HEK293 (cell line): Measurements from ENCODE around the gene RAB9B.

Source experiments
- CTCF ChIA-PET: fragments of 350-600 bp; formaldehyde crosslinking; extraction: SDS; loops from one replicate; lab custom pipeline; 2021; ENCODE audit warnings: antibody characterized with exemption; lab: Yijun Ruan, JAX
- POLR2A ChIA-PET: fragments of 300-600 bp; formaldehyde crosslinking; extraction: SDS; loops from one replicate; lab custom pipeline; 2020; ENCODE audit warnings: antibody characterized with exemption, inconsistent platforms; lab: Yijun Ruan, JAX
- H3K27ac ChIP-seq: fragments of 200-500 bp; sonication (Bioruptor generic); 2 replicates; pipeline ENCODE4 v1.5.1; 2014; ENCODE audit warnings: low read depth, low read length, control low read depth, inconsistent platforms; ENCODE audit errors: extremely low read depth
- H3K36me3 ChIP-seq, 2 experiments: fragments of 200-500 bp in 1 of 2; sonication (Bioruptor generic) in 1 of 2; 1 replicate in 1 of 2; 2 replicates in 1 of 2; pipeline ENCODE4 v1.5.1; 2014 to 2017; ENCODE audit warnings: inconsistent platforms in 2 of 2, low read length in 2 of 2; ENCODE audit not compliant: control insufficient read depth in 2 of 2, insufficient read depth in 1 of 2
- H3K4me1 ChIP-seq: fragments of 200-500 bp; sonication (Bioruptor generic); 2 replicates; pipeline ENCODE4 v1.5.1; 2014; ENCODE audit warnings: mild to moderate bottlenecking, low read length, inconsistent platforms; ENCODE audit not compliant: control insufficient read depth, insufficient read depth
- H3K4me3 ChIP-seq: 2 replicates; pipeline ENCODE4 v1.5.1; 2011; ENCODE audit warnings: low read depth, mild to moderate bottlenecking, control low read depth, low read length, moderate library complexity
- H3K9me3 ChIP-seq: fragments of 200-500 bp; sonication (Bioruptor generic); 2 replicates; pipeline ENCODE4 v1.5.1; 2014; ENCODE audit warnings: low read depth, low read length, inconsistent platforms; ENCODE audit not compliant: control insufficient read depth, insufficient read depth
- EGR2 ChIP-seq: fragments of 450-650 bp; formaldehyde crosslinking; IDR thresholded peaks from 2 replicates; pipeline ENCODE4 v1.5.1; 2016; ENCODE audit warnings: low read depth, missing biosample characterization, missing genetic modification characterization
- GLIS1 ChIP-seq: fragments of 450-650 bp; formaldehyde crosslinking; IDR thresholded peaks from 2 replicates; pipeline ENCODE4 v1.5.1; 2016; ENCODE audit warnings: missing biosample characterization, missing genetic modification characterization
- PRDM2 ChIP-seq: fragments of 450-650 bp; formaldehyde crosslinking; IDR thresholded peaks from 2 replicates; pipeline ENCODE4 v1.5.1; 2016; ENCODE audit warnings: missing biosample characterization, missing genetic modification characterization, borderline replicate concordance
- REPIN1 ChIP-seq: fragments of 450-650 bp; formaldehyde crosslinking; IDR thresholded peaks from 2 replicates; pipeline ENCODE4 v1.5.1; 2017; ENCODE audit warnings: missing biosample characterization, missing genetic modification characterization, low read depth
- TCF7L2 ChIP-seq: IDR thresholded peaks from 2 replicates; pipeline ENCODE4 v1.6.1; 2011; ENCODE audit warnings: low read depth, mild to moderate bottlenecking, inconsistent platforms, low read length, moderate library complexity, borderline replicate concordance
- ZBTB10 ChIP-seq: fragments of 450-650 bp; formaldehyde crosslinking; IDR thresholded peaks from 2 replicates; pipeline ENCODE4 v1.5.1; 2016; ENCODE audit warnings: missing biosample characterization, missing genetic modification characterization
- ZBTB17 ChIP-seq: fragments of 450-650 bp; formaldehyde crosslinking; IDR thresholded peaks from 2 replicates; pipeline ENCODE4 v1.5.1; 2016; ENCODE audit warnings: missing biosample characterization, missing genetic modification characterization
- ZBTB7A ChIP-seq: fragments of 450-650 bp; formaldehyde crosslinking; IDR thresholded peaks from 2 replicates; pipeline ENCODE4 v1.5.1; 2016; ENCODE audit warnings: low read depth, missing biosample characterization, missing genetic modification characterization
- ZNF10 ChIP-seq: fragments of 450-650 bp; formaldehyde crosslinking; IDR thresholded peaks from 2 replicates; pipeline ENCODE4 v1.5.1; 2017; ENCODE audit warnings: missing biosample characterization, missing genetic modification characterization
- ZNF133 ChIP-seq: fragments of 450-650 bp; formaldehyde crosslinking; IDR thresholded peaks from 2 replicates; pipeline ENCODE4 v1.5.1; 2016; ENCODE audit warnings: missing biosample characterization, missing genetic modification characterization
- ZNF184 ChIP-seq: fragments of 450-650 bp; IDR thresholded peaks from 2 replicates; pipeline ENCODE4 v1.5.1; 2018; ENCODE audit warnings: missing biosample characterization, mild to moderate bottlenecking, missing genetic modification characterization
- ZNF302 ChIP-seq: fragments of 450-650 bp; formaldehyde crosslinking; IDR thresholded peaks from 2 replicates; pipeline ENCODE4 v1.5.1; 2016; ENCODE audit warnings: missing biosample characterization, missing genetic modification characterization, low read depth
- ZNF555 ChIP-seq: fragments of 450-650 bp; formaldehyde crosslinking; conservative IDR thresholded peaks from 2 replicates; pipeline ENCODE4 v1.5.1; 2017; ENCODE audit warnings: missing biosample characterization, mild to moderate bottlenecking, missing genetic modification characterization, inconsistent platforms
- ZNF624 ChIP-seq: fragments of 450-650 bp; formaldehyde crosslinking; IDR thresholded peaks from 2 replicates; pipeline ENCODE4 v1.5.1; 2017; ENCODE audit warnings: missing biosample characterization, missing genetic modification characterization
- ZNF629 ChIP-seq: fragments of 450-650 bp; formaldehyde crosslinking; IDR thresholded peaks from 2 replicates; pipeline ENCODE4 v1.5.1; 2017; ENCODE audit warnings: missing biosample characterization, missing genetic modification characterization
- ZNF707 ChIP-seq: fragments of 450-650 bp; formaldehyde crosslinking; IDR thresholded peaks from 2 replicates; pipeline ENCODE4 v1.5.1; 2016; ENCODE audit warnings: missing biosample characterization, missing genetic modification characterization
- ZNF792 ChIP-seq: fragments of 450-650 bp; formaldehyde crosslinking; IDR thresholded peaks from 2 replicates; pipeline ENCODE4 v1.5.1; 2016; ENCODE audit warnings: missing biosample characterization, missing genetic modification characterization
- ZSCAN5A ChIP-seq: fragments of 450-650 bp; formaldehyde crosslinking; IDR thresholded peaks from 2 replicates; pipeline ENCODE4 v1.5.1; 2016; ENCODE audit warnings: missing biosample characterization, missing genetic modification characterization

The RAB9B gene

GRCh38 chrX:103791228-103791627 lies 40.8 kb downstream of the RAB9B start (continued):
- TF ChIP-seq ZNF133 (tag by site-specific recombination) (no peak), ZNF302 (tag by site-specific recombination) (no peak), ZSCAN5A (no peak), ZBTB7A (no peak), GLIS1 (tag by site-specific recombination) (no peak), ZNF629 (tag by site-specific recombination) (no peak), PRDM2 (tag by site-specific recombination) (no peak)

GRCh38 chrX:103789004-103789403 lies 43.1 kb downstream of the RAB9B start:
- no peaks in the 10 kb centered on the region for H3K9me3 ChIP-seq

GRCh38 chrX:103783971-103784370 lies 48.1 kb downstream of the RAB9B start:
- Histone ChIP-seq H3K27ac (no peak overlapping the region), H3K36me3 (no peaks in the 10 kb centered on the region), H3K4me3 (no peak overlapping the region), H3K4me1 (no peaks in the 10 kb centered on the region)
- POLR2A ChIA-PET, result no interaction called here
- no peak for TF ChIP-seq ZBTB7A
- no peak for TF ChIP-seq ZNF184 (tag by site-specific recombination)
- no peak for TF ChIP-seq REPIN1 (tag by site-specific recombination)
- TF ChIP-seq ZNF792, result no peak
- TF ChIP-seq ZNF624 (tag by site-specific recombination), result no peak
- no peak for TF ChIP-seq ZNF707 (tag by site-specific recombination)
- no peak for TF ChIP-seq TCF7L2
- TF ChIP-seq ZNF10 (tag by site-specific recombination), result no peak
- no peak for TF ChIP-seq ZBTB17 (tag by site-specific recombination)
- TF ChIP-seq, all 188 proteins: peak for 0
- no peaks in the 10 kb centered on the region for H3K9me3 ChIP-seq
- CTCF ChIA-PET, result interaction anchor here (1.0 to 1.4 kb wide), 2 partner anchors 33 to 72 kb away, joined by 3 read pairs; no protein-coding TSS in a partner anchor

More at GRCh38 chrX:103789004-103789403, 43.1 kb downstream of the RAB9B start:
- Histone ChIP-seq H3K36me3 (no peaks in the 10 kb centered on the region), H3K4me3 (no peak overlapping the region), H3K4me1 (peaks cover 12% of the 10 kb centered on the region), H3K27ac (no peak overlapping the region)
- CTCF ChIA-PET, result interaction anchor here (0.6 kb wide), 1 partner anchor 148 kb away, joined by 3 read pairs; no protein-coding TSS in a partner anchor
- POLR2A ChIA-PET, result interaction anchor here (0.5 kb wide), 1 partner anchor 92 kb away, joined by 4 read pairs; no protein-coding TSS in a partner anchor
- TF ChIP-seq ZNF555, result no peak
- no peak for TF ChIP-seq TCF7L2
- TF ChIP-seq EGR2 (tag by site-specific recombination), result no peak
- TF ChIP-seq ZNF302 (tag by site-specific recombination), result no peak
- no peak for TF ChIP-seq ZBTB10 (tag by site-specific recombination)
